ENCODE results near the gene TIMMDC1.

The TIMMDC1 gene

DNA sequence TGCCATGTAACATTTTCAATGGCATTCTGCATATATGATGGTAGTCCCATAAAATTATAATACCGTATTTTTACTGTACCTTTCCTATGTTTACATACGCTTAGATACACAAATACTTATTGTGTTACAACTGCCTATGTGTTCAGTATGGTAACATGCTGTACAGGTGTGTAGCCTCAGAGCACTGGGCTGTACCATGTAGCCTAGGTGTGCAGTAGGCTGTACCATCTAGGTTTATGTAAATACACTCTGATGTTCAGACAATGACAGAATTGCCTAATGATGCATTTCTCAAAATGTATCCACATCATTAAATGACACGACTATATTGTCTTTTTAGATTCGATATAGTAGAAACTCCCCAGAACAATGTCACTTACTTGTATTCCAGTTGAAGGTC, 38.4 kb downstream of the TIMMDC1 start:
- Histone ChIP-seq H3K4me3 (ENCODE audit: low read depth, low read length) (no peak overlapping the region), H3K4me1 (ENCODE audit: control insufficient read depth, insufficient read depth, low read length) (no peaks in the 10 kb centered on the region), H3K36me3 (ENCODE audit: control insufficient read depth in 2 of 2, insufficient read depth in 1 of 2, low read length in 2 of 2) (no peaks in the 10 kb centered on the region), H3K27ac (ENCODE audit: extremely low read depth, low read depth, low read length) (no peak overlapping the region), H3K9me3 (ENCODE audit: control insufficient read depth, insufficient read depth, low read depth, low read length) (no peaks in the 10 kb centered on the region)
- ChIA-PET CTCF (no interaction called here), POLR2A (no interaction called here)
- TF ChIP-seq, protein P1, sequence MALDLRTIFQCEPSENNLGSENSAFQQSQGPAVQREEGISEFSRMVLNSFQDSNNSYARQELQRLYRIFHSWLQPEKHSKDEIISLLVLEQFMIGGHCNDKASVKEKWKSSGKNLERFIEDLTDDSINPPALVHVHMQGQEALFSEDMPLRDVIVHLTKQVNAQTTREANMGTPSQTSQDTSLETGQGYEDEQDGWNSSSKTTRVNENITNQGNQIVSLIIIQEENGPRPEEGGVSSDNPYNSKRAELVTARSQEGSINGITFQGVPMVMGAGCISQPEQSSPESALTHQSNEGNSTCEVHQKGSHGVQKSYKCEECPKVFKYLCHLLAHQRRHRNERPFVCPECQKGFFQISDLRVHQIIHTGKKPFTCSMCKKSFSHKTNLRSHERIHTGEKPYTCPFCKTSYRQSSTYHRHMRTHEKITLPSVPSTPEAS (tag by site-specific recombination; IDR thresholded peaks at IDR 0.05): no peak
- TF ChIP-seq, protein P2, sequence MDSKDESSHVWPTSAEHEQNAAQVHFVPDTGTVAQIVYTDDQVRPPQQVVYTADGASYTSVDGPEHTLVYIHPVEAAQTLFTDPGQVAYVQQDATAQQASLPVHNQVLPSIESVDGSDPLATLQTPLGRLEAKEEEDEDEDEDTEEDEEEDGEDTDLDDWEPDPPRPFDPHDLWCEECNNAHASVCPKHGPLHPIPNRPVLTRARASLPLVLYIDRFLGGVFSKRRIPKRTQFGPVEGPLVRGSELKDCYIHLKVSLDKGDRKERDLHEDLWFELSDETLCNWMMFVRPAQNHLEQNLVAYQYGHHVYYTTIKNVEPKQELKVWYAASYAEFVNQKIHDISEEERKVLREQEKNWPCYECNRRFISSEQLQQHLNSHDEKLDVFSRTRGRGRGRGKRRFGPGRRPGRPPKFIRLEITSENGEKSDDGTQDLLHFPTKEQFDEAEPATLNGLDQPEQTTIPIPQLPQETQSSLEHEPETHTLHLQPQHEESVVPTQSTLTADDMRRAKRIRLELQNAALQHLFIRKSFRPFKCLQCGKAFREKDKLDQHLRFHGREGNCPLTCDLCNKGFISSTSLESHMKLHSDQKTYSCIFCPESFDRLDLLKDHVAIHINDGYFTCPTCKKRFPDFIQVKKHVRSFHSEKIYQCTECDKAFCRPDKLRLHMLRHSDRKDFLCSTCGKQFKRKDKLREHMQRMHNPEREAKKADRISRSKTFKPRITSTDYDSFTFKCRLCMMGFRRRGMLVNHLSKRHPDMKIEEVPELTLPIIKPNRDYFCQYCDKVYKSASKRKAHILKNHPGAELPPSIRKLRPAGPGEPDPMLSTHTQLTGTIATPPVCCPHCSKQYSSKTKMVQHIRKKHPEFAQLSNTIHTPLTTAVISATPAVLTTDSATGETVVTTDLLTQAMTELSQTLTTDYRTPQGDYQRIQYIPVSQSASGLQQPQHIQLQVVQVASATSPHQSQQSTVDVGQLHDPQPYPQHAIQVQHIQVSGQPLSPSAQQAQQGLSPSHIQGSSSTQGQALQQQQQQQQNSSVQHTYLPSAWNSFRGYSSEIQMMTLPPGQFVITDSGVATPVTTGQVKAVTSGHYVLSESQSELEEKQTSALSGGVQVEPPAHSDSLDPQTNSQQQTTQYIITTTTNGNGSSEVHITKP (tag by site-specific recombination; IDR thresholded peaks at IDR 0.05): peak; percentile 67

DNA sequence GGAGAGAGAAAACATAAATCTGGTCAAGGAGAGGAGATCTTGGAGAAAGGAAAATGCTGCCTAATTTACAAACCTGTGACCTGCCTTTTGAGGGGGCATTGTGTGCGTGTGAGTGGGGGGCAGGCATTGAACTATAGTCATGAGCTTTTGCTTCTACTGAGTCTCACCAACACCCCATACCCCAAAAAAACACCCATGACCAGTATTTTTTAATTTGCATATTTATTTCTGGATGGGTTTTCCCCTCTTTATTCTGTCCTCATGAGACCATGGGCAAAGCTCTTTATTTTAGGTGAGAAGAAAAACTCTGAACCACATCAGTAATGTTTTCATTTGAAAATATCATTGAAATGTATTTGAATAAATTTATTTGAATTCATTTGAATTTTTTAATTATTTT, 40.4 kb downstream of the TIMMDC1 start:
- H3K36me3 ChIP-seq (ENCODE audit: control insufficient read depth in 2 of 2, insufficient read depth in 1 of 2, low read length in 2 of 2): no peaks in the 10 kb centered on the region
- TF ChIP-seq, protein P3, sequence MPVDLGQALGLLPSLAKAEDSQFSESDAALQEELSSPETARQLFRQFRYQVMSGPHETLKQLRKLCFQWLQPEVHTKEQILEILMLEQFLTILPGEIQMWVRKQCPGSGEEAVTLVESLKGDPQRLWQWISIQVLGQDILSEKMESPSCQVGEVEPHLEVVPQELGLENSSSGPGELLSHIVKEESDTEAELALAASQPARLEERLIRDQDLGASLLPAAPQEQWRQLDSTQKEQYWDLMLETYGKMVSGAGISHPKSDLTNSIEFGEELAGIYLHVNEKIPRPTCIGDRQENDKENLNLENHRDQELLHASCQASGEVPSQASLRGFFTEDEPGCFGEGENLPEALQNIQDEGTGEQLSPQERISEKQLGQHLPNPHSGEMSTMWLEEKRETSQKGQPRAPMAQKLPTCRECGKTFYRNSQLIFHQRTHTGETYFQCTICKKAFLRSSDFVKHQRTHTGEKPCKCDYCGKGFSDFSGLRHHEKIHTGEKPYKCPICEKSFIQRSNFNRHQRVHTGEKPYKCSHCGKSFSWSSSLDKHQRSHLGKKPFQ (tag by site-specific recombination; IDR thresholded peaks at IDR 0.05): no peak
- TF ChIP-seq ZNF16 (tag by site-specific recombination; IDR thresholded peaks at IDR 0.05; ENCODE audit: low read depth) (no peak), KLF8 (tag by site-specific recombination; IDR thresholded peaks at IDR 0.05) (no peak), ZNF248 (tag by site-specific recombination; IDR thresholded peaks at IDR 0.05) (no peak), ZNF423 (tag by site-specific recombination; IDR thresholded peaks at IDR 0.05) (no peak), BCL11A (tag by site-specific recombination; IDR thresholded peaks at IDR 0.05; ENCODE audit: low read depth) (no peak)
- TF ChIP-seq, protein P4, sequence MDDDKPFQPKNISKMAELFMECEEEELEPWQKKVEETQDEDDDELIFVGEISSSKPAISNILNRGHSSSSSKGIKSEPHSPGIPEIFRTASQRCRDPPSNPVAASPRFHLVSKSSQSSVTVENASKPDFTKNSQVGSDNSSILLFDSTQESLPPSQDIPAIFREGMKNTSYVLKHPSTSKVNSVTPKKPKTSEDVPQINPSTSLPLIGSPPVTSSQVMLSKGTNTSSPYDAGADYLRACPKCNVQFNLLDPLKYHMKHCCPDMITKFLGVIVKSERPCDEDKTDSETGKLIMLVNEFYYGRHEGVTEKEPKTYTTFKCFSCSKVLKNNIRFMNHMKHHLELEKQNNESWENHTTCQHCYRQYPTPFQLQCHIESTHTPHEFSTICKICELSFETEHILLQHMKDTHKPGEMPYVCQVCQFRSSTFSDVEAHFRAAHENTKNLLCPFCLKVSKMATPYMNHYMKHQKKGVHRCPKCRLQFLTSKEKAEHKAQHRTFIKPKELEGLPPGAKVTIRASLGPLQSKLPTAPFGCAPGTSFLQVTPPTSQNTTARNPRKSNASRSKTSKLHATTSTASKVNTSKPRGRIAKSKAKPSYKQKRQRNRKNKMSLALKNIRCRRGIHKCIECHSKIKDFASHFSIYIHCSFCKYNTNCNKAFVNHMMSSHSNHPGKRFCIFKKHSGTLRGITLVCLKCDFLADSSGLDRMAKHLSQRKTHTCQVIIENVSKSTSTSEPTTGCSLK (tag by site-specific recombination; IDR thresholded peaks at IDR 0.05): no peak
- TF ChIP-seq, protein P5, sequence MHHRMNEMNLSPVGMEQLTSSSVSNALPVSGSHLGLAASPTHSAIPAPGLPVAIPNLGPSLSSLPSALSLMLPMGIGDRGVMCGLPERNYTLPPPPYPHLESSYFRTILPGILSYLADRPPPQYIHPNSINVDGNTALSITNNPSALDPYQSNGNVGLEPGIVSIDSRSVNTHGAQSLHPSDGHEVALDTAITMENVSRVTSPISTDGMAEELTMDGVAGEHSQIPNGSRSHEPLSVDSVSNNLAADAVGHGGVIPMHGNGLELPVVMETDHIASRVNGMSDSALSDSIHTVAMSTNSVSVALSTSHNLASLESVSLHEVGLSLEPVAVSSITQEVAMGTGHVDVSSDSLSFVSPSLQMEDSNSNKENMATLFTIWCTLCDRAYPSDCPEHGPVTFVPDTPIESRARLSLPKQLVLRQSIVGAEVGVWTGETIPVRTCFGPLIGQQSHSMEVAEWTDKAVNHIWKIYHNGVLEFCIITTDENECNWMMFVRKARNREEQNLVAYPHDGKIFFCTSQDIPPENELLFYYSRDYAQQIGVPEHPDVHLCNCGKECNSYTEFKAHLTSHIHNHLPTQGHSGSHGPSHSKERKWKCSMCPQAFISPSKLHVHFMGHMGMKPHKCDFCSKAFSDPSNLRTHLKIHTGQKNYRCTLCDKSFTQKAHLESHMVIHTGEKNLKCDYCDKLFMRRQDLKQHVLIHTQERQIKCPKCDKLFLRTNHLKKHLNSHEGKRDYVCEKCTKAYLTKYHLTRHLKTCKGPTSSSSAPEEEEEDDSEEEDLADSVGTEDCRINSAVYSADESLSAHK (tag by site-specific recombination; IDR thresholded peaks at IDR 0.05): no peak
- ChIA-PET CTCF (interaction anchor here (0.6 kb wide), 1 partner anchor 94 kb away, joined by 3 read pairs; no protein-coding TSS in a partner anchor), POLR2A (no interaction called here)
- H3K9me3 ChIP-seq (ENCODE audit: control insufficient read depth, insufficient read depth, low read depth, low read length): no peaks in the 10 kb centered on the region
- H3K4me1 ChIP-seq (ENCODE audit: control insufficient read depth, insufficient read depth, low read length): no peaks in the 10 kb centered on the region
- no peak overlapping the region for H3K4me3 ChIP-seq (ENCODE audit: low read depth, low read length)
- H3K27ac ChIP-seq (ENCODE audit: extremely low read depth, low read depth, low read length): no peak overlapping the region
